ENCODE measurements around the gene BET1. TPM values are rescaled to one million over a fixed set of nuclear protein-coding genes. Genes with fewer than 3 reads are reported as not detected.

The BET1 gene
- total RNA-seq, 2 donors from 2014 or later, result 16.3 to 16.6 TPM

GRCh38 chr7:93968911-93969620, 35.1 kb downstream of the BET1 start:
- no peak for ATAC-seq
- intact Hi-C loops (cut with DNase I, micrococcal nuclease), result no loop called here
- DNase-seq, result no peak

GRCh38 chr7:93964813-93965212, 39.3 kb downstream of the BET1 start:
- no peak for DNase-seq
- intact Hi-C loops (cut with DNase I, micrococcal nuclease), result no loop called here
- ATAC-seq, result no peak

- intact Hi-C loops (cut with DNase I, micrococcal nuclease), result no loop called here
- ATAC-seq, result no peak
These were observed 39.9 kb downstream of the BET1 start for GRCh38 chr7:93964262-93964661.

GRCh38 chr7:93960986-93961385, 43.2 kb downstream of the BET1 start:
- no peak for ATAC-seq
- intact Hi-C loops (cut with DNase I, micrococcal nuclease), result no loop called here
- DNase-seq, result no peak

More at GRCh38 chr7:93964262-93964661, 39.9 kb downstream of the BET1 start:
- DNase-seq, result no peak

DNA sequence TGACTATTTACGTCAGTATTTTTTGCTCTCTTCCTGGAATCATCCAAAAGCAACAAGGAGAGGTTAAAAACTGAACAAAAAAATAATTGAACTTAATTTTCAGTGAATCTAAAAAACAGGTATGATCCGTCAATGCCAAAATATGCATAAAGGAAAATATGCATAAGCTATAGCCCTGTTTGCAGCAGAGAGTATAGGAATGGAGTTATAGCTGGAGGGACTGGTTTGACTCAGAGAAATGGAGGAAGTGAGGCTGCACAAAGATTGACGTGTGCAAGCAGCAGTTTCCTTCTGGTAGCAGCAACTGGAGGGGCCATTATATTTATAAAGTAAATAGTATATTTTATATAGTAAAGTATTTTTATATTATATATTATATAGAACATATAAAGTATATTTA, 45.5 kb downstream of the BET1 start:
- no peak for DNase-seq
- ATAC-seq, result no peak
- intact Hi-C loops (cut with DNase I, micrococcal nuclease), result no loop called here

DNA sequence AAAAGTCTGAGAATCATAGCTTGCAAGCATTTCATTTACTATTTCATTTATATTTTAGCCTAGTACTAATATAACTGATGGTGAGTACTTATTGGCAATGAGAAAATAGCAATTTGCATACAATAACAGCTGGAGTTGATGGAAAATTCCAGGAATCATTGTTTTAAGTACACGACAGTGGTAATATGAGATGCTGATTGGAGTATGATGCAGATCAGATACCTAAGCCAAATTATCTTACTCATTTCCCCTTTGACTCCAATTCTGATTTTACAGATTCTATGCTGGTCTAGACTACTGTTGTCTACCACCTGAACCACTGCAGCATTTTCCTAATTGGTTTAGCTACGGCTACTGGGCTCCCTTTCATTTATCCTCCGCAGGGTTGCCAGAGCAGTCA, 45.9 kb downstream of the BET1 start:
- intact Hi-C loops (cut with DNase I, micrococcal nuclease), result no loop called here
- DNase-seq, result no peak
- no peak for ATAC-seq

DNA sequence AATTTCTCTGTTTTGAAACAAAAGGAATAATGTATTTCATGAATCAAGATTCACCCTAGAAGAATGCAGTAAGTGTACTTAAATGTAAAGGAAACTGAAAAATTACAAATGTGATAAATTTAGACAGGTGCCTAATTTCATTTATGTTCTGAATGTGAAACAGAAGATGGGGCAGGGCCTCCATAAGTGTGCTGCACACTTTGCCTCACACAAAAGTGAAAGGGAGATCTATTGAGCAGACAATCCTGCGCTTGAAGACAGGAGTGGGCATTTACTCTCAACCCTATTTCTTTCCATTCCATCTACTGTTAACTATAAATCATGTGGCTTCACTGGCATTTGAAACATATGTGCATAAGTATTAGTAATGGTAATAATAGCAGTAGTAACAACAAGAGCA, 46.4 kb downstream of the BET1 start:
- DNase-seq (no peak), ATAC-seq (no peak)
- intact Hi-C loops (cut with DNase I, micrococcal nuclease), result no loop called here

DNA sequence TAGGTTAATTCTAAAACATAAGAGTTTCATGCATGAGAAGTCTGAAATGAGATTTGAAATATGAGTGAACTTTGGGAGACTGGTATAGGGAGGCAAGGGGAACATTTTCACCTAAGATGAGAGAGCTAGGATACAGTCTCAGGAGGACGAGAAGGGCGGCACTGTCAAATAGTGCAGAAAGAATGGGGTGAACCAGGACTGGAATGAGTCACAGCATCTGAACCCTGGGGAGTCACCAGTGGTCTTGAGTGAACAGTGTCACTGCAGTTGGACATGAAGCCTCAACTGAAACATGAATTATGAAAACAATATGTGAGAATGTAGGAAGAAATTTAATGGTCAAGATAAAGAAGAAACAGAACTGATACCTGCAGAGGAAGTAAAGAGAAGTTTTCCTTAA, 48.9 kb downstream of the BET1 start:
- intact Hi-C loops (cut with DNase I, micrococcal nuclease), result no loop called here
- no peak for ATAC-seq
- no peak for DNase-seq

DNA sequence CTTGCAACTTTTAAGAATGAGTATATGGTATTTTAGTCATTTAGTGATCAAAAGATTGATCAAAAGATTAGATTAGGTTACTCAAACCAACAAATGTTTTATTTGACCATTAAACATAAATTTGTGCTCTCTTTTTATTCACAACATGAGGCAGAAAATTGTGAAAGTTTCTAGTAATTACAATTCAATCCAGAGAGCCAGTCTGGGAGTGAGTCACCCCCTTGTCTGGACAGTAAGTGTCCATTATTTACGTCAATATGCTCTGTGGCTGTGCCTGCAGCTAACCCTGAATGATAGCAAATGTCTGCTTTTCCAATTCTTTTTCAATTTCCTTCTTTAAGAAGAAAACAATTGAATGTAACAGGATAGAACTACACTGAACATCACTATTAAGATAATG, 54.7 kb downstream of the BET1 start:
- intact Hi-C loops (cut with DNase I, micrococcal nuclease), result no loop called here
- DNase-seq, result no peak
- ATAC-seq, result no peak

DNA sequence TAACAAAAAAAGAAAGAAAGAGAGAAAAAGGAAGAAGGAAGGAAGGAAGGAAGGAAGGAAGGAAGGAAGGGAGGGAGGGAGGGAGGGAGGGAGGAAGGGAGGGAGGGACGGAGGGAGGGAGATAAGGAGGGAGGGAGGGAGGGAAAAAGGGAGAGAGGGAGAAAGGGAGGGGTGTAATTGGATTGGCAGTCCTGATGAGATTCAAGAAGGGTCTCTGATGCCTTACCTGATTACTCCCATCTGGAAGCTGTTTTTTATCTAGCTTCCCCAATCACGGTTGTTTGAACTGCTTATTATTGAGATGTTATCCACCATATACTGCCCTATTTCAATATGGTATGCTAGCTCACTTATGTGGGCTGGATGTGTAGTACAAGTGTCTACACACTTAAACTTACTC, 55.3 kb downstream of the BET1 start:
- DNase-seq, result no peak
- no peak for ATAC-seq
- intact Hi-C loops (cut with DNase I, micrococcal nuclease), result no loop called here

GRCh38 chr7:93948106-93948505, 56.0 kb downstream of the BET1 start:
- ATAC-seq (no peak), DNase-seq (no peak)
- intact Hi-C loops (cut with DNase I, micrococcal nuclease), result no loop called here

DNA sequence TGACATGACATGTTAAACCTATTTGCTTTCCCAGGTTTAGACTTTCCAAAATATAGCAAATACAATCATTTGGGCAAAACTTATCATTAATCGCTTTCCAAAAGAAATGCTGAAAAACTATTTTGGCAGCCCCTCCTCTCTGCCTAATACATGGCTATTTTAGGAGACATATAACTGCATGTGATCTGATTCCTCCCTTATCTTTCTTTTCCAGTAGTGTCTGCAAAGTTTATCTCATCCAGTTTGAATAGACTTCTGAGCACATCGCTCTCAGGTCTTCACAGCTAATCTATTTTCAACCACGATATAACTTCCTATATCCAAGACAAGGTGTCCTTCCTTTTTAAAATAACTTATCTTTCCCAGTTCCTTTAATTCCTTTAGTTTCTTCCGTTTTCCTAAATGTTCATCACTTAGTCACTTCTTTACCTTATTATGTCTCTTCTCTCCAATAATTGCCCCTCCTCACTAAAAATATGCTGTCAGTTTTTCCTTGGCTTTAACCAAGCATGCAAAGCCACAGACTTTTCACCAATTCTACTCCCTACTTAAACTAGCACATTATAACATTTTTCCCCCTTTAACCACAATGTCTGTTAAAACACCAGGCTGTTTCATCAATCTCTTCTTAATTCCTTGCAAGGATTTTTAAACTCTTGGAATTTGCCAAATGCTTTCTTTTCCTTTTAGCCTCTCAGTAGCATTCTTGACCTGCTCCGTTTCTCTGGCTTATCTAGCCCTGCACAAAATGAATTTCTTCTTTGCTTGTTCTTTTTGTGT, 58.2 kb downstream of the BET1 start:
- DNase-seq (no peak), ATAC-seq (no peak)
- intact Hi-C loops (cut with DNase I, micrococcal nuclease), result no loop called here

GRCh38 chr7:93945083-93945482, 59.1 kb downstream of the BET1 start:
- ATAC-seq (no peak), DNase-seq (no peak)
- intact Hi-C loops (cut with DNase I, micrococcal nuclease), result no loop called here

DNA sequence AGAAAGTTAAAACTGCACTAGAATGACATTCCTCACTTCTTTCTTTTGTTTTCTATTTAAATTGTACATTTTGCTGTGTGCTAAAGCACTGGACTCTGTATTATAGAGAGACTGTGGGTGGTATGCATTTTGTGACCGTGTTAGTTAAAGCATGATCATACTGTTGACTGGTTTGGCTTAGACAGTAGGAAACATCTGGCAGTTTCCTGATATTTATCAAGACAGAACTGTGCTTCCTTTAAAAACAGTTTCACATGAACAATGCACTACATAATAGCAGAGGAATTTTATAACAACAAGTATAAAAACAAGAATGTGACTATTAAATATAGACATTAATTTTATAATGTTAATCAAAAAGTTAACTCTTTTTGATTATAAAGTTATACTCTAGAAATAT, 59.5 kb downstream of the BET1 start:
- ATAC-seq (no peak), DNase-seq (no peak)
- intact Hi-C loops (cut with DNase I, micrococcal nuclease), result no loop called here

GRCh38 chr7:93943816-93944540, 60.2 kb downstream of the BET1 start:
- ATAC-seq (no peak), DNase-seq (no peak)
- intact Hi-C loops (cut with DNase I, micrococcal nuclease), result no loop called here

Other genes starting within 250 kb of the BET1 start
- under 1 TPM; 0.37 to 0.47 TPM for gene TFPI2, start 113.6 kb downstream of the BET1 start, total RNA-seq
- not detected for gene GNGT1, start 97.8 kb downstream of the BET1 start, total RNA-seq
- gene GNG11, start 82.6 kb downstream of the BET1 start, total RNA-seq, result 1 to 10 TPM; 2.5 to 4.2 TPM